ENCODE measurements around the gene CCDC183. TPM values are rescaled to one million over a fixed set of nuclear protein-coding genes. Genes with fewer than 3 reads are reported as not detected.

The CCDC183 gene
- 0.20 and 0.37 TPM in 2 replicates for total RNA-seq

DNA sequence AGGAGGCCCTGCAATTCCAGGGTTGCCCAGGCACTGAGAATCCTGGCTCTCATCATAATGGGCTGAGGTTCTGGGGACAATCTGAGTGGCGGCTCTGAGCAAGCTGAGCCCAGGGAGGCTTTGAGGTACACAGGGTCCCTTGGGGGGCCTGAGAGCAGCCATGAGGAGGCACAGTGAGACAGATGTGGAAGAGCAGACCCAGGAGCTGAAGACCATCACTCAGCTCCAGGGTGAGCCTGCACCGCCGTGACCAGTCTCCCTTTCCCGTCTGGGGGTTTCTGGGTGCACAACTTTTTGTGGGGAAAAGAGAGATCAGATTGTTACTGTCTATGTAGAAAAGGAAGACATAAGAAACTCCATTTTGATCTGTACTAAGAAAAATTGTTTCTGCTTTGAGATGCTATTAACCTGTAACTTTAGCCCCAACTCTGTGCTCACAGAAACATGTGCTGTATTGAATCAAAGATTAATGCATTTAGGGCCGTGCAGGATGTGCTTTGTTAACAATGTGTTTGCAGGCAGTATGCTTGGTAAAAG is at the start of gene CCDC183:
Gene CCDC183 (plus strand): TSS at position 101 of the 537 bp plus-strand sequence. CDS start 60 bp downstream, at position 161.

GRCh38 chr9:136748201-136748600 is 47.9 kb upstream of the CCDC183 start, which contains the start of gene LCN6:
Gene LCN6 (minus strand): TSS chr9:136748525. CDS start chr9:136748483, 42 bp downstream.

DNA sequence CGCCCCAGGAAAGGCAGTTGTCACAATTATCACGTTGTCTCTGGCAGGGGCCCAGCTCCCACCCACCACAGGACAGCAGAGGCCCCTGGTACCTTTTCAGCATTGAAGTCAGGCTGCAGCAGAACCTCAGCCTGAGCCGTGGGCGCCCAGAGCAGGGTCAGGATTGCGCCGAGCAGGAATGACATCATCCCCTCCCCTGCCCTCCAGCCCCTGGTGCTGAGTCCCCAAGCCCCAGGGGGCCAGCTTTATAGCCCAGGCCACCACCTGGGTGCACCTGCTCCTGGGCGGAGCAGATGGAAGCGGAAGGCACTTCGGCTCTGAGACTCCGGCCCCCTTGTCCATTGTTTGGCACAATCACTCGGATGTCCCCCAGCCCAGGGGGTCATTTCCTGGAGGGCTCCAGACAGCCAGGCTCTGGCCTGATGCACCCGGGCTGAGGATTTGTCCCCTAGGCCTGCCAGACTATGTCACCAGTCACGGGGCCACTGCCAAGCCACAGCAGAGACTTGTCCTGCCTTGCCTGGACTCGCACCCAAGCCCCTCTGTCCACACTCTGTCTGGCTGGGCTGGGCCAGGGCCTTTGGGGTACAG is 31.7 kb upstream of the CCDC183 start, which contains the start of gene LCN15:
Gene LCN15 (minus strand): TSS at position 218 of the 591 bp plus-strand sequence. CDS start 30 bp downstream, at position 188.

DNA sequence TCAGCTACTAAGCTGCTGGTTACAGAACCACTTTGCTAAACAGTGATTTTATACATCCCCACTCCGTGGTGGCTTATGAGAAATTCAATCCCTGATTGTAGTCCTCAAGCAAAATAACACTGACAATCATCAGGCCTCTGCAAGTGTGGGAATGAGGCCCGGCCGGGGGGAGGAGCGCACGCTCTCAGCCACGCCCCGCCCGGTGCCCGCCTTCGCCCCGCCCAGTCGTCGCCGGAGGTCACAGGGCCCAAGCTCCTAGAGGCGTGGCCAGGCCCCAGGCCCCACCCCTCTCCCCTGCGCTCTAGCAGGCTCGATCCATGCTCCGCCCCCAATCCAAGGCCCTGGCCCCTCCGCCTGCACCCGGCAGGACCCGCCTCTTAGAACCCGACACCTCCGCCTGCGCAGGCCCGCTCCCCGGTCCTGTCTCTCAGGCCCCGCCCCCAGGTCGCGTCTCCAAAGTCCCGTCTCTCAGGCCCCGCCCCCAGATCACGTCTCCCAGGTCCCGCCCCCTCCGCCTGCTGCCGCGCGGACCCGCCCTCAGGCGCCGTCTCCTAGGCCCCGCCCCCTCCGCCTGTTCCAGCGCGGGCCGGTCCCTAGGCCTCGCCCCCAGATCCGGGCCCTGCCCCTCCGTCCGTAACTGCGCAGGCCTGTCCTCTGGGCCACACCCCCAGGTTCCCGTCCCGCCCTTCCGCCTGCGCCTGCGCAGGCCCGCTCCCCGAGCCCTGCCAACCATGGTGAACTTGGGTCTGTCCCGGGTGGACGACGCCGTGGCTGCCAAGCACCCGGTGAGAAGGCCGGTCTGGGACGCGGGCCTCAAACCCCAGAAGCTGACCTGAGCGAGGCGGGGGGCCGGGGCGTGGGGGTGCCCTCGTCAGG is 5.3 kb upstream of the CCDC183 start, which contains the start of gene TMEM141:
Gene TMEM141 (plus strand): TSS at position 705 of the 876 bp plus-strand sequence. CDS start 27 bp downstream, at position 732.

DNA sequence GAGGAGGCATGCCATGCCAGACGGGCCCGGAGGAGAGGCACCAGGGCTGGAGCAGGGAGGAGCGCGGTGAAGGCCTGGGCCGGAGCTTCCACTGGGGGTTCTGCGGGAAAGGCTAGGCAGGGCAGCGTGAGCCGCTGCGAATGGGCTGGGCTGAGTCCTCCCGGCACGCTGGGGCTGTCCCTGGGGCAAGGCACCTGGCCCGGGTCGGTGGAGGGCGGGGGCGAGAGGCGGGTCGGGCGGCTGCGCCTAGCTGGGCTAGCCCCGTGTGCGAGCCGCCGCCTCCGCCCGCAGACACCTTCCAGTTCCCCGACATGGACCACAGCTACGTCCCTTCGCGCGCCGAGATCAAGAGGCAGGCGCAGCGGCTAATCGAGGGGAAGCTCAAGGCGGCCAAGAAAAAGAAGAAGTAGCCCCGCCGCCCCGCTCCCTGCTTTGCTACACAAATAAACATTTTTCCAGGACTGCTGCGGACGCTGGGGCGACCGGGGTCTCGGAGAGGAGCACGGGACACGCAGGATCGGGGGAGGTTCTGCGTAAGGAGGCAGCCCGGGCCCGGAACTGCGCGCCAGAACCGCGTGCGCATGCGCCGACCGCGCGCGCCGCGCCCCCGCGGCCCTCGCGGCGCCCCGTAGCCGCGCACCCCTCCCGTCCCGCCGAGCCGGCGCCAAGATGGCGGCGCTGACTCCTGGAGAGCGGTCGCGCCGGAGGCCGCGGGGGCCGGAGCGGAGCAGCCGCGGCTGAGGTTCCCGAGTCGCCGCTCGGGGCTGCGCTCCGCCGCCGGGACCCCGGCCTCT is 11.3 kb downstream of the CCDC183 start, which contains the start of gene RABL6:
Gene RABL6 (plus strand): TSS at position 668 of the 794 bp plus-strand sequence. CDS start 249 bp downstream, outside the sequence.

DNA sequence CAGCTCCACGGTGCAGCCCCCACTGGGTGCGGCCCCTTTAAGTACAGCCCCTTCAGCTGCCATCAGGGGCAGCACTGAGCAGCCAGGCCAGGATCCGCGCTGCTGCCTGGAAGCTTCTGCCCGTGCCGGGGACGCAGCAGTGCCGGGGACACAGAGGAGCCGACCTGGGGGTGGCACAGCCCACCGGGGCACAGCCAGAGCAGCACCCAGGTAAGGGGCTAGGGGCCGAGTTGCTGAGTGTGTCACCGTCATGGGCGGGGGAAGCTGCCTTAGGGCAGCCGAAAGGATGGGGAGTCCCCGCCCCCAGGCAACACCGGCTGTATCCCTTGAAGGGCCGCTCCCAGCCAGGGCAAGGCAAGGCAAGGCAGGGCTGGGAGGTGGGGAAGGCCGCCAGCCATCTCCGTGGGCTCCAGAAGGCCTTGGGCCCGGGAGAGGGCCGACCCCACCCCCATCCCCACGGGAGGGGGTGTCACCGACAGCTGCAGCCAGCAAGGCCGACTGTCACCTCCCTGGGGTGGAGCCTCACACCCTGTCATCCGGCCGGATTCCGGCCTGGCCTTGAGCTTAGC is 46.3 kb downstream of the CCDC183 start, which contains the start of gene AJM1:
Gene AJM1 (plus strand): TSS at position 99 of the 569 bp plus-strand sequence. CDS start 1,937 bp downstream, outside the sequence.

DNA sequence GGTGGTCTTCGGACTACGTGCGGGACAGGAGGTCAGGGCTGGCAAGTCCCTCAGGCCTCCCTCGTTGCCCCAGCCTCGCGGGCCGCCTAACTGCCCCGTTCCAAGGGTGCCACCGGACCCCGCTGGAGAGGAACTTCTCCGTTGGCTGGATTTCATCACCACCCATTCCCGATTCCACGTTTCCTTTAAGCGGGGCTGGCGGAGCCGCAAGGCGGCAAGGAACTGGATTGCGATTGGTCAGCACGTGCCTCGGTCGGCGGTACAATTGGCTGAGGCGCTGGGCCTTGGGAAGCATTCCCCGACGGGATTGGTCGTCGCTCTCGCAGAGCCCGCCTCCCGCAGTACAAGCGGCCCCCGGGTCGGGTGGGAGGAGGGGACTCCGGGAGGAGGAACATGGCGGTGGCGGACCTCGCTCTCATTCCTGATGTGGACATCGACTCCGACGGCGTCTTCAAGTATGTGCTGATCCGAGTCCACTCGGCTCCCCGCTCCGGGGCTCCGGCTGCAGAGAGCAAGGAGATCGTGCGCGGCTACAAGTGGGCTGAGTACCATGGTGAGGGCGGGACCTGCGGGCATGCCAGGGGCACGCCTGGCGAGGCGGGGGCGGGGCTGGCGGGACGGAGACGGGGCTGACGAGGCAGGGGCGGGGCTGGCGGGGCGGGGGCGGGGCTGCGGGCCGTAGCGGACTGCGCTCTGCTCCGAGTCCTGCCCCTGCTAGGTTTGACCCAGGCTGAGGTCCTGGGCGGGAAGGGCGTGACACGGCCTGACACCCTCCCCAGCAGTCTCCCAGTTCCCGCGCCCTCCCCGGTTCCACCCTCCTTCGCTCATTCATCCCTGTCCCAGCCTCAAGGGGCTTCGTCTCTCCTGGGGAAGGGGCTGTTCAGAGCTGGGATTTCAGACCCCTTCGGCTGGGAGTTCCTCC is 53.2 kb downstream of the CCDC183 start, which contains the start of gene PHPT1:
Gene PHPT1 (plus strand): TSS at position 372 of the 922 bp plus-strand sequence. CDS start 22 bp downstream, at position 394.

DNA sequence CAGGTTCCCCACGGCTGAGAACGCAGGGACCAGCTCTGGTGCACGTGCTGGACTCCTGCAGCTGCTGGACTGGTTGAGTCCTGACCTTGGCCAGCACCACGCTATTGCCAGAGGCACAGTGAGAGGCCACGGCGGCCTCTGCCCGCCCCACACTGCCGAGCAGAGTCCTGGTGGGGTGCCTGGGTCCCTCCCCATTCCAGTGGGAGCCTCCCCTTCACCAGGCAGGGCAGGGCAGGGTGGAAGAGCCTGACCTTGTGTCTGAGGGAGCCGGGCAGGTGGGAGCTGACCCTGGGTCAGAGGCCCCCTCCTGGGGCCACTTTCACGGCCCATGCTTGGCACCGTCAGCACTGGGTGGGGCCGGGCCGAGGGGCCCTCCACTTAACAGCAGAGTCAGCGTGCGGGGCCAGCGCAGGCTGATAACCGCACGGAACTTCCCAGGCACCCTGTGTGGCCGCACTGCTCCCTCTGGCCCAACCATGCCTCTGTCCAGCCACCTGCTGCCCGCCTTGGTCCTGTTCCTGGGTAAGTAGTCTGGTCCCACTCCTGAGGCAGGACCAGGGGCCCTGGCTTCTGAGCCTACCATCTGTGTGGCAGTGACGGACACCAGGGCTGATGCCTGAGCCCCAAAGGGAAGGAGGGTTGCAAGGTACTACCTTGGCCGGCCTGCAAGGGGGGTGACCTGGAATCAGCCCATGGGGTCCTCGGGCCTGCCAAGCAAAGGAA is 56.0 kb downstream of the CCDC183 start, which contains the start of gene MAMDC4:
Gene MAMDC4 (plus strand): TSS at position 406 of the 723 bp plus-strand sequence. CDS start 71 bp downstream, at position 477.

Small RNA genes lying within 50 kb of the gene (small RNA-seq; reads per million reads assigned to genes)
- gene AL355987.2, result not detected
- gene ATP6V1G1P3, result not detected
- gene MIR4292, result not detected
- not detected for gene MIR6722

Other genes starting within 250 kb of the CCDC183 start
- 2.6 and 8.8 TPM in 2 replicates for gene EGFL7, start 133.4 kb upstream of the CCDC183 start, total RNA-seq
- 34.4 and 39.7 TPM in 2 replicates for gene AGPAT2, start 108.9 kb upstream of the CCDC183 start, total RNA-seq
- under 0.01 TPM in 1 of 2 replicates, not detected in the other for gene DIPK1B, start 83.8 kb upstream of the CCDC183 start, total RNA-seq
- gene LCN10, start 53.4 kb upstream of the CCDC183 start, total RNA-seq, result under 0.01 TPM in 1 of 2 replicates, not detected in the other
- gene LCN6, start 47.8 kb upstream of the CCDC183 start, total RNA-seq, result not detected in 2 replicates
- not detected in 2 replicates for gene LCN8, start 38.1 kb upstream of the CCDC183 start, total RNA-seq
- not detected in 2 replicates for gene LCN15, start 31.8 kb upstream of the CCDC183 start, total RNA-seq
- 31.3 and 40.8 TPM in 2 replicates for gene TMEM141, start 5.0 kb upstream of the CCDC183 start, total RNA-seq
- gene RABL6, start 11.6 kb downstream of the CCDC183 start, total RNA-seq, result 44.5 and 80.5 TPM in 2 replicates
- gene AJM1, start 46.1 kb downstream of the CCDC183 start, total RNA-seq, result 0.73 and 0.98 TPM in 2 replicates
- 44.0 and 77.5 TPM in 2 replicates for gene PHPT1, start 53.1 kb downstream of the CCDC183 start, total RNA-seq
- gene MAMDC4, start 56.0 kb downstream of the CCDC183 start, total RNA-seq, result 0.73 and 1.8 TPM in 2 replicates
- 107 and 187 TPM in 2 replicates for gene EDF1, start 70.0 kb downstream of the CCDC183 start, total RNA-seq
- 9.2 and 10.8 TPM in 2 replicates for gene TRAF2, start 90.2 kb downstream of the CCDC183 start, total RNA-seq
- gene FBXW5, start 148.4 kb downstream of the CCDC183 start, total RNA-seq, result 125 TPM in 2 replicates
- not detected in 2 replicates for gene C8G, start 148.9 kb downstream of the CCDC183 start, total RNA-seq
- not detected in 2 replicates for gene LCN12, start 155.9 kb downstream of the CCDC183 start, total RNA-seq
- gene PTGDS, start 181.2 kb downstream of the CCDC183 start, total RNA-seq, result 0.59 and 4.8 TPM in 2 replicates
- under 0.01 and 0.37 TPM in 2 replicates for gene LCNL1, start 186.7 kb downstream of the CCDC183 start, total RNA-seq
- 13.9 and 14.3 TPM in 2 replicates for gene PAXX, start 196.1 kb downstream of the CCDC183 start, total RNA-seq
- gene CLIC3, start 200.2 kb downstream of the CCDC183 start, total RNA-seq, result 0.20 and 0.73 TPM in 2 replicates
- 15.4 and 19.5 TPM in 2 replicates for gene ABCA2, start 231.9 kb downstream of the CCDC183 start, total RNA-seq
- gene FUT7, start 235.8 kb downstream of the CCDC183 start, total RNA-seq, result not detected in 2 replicates
- gene NPDC1, start 249.8 kb downstream of the CCDC183 start, total RNA-seq, result 18.8 and 24.3 TPM in 2 replicates

All from subcutaneous preadipocyte (primary cell).